GM18951 (cell line): ENCODE data around the gene SLC35G1.

Experiments used
- POLR2A ChIP-seq: IDR thresholded peaks from 4 replicates; pipeline ENCODE4 v1.6.1; 2011; ENCODE audit warnings: mild to moderate bottlenecking; ENCODE audit not compliant: insufficient read length, insufficient read depth; ENCODE audit errors: extremely low read depth
- in situ Hi-C: fragments of 300-500 bp; cut with MboI; formaldehyde crosslinking; loops from one replicate; pipeline ENCODE4 v1.12.0; 2022; ENCODE audit warnings: low sequenced_read_pairs, mixed read lengths, inconsistent platforms; ENCODE audit not compliant: unreplicated experiment

Gene SLC35G1

GRCh38 chr10:93893646-93894515 lies at the start of gene SLC35G1:
SLC35G1 (plus strand) TSS chr10:93893978; CDS start chr10:93894034, 56 bp downstream.
- in situ Hi-C loops = no loop called here
- peak; percentile 98 for TF ChIP-seq POLR2A

- TF ChIP-seq POLR2A = no peak
- in situ Hi-C loops = no loop called here
Observed at GRCh38 chr10:93844979-93845626, 48.7 kb upstream of the SLC35G1 start.

- in situ Hi-C loops = no loop called here
Observed at GRCh38 chr10:93849593-93849992, 44.2 kb upstream of the SLC35G1 start.

GRCh38 chr10:93850031-93851015 lies 43.5 kb upstream of the SLC35G1 start:
- in situ Hi-C loops = no loop called here
- no peak for TF ChIP-seq POLR2A

More at GRCh38 chr10:93849593-93849992, 44.2 kb upstream of the SLC35G1 start:
- no peak for TF ChIP-seq POLR2A

GRCh38 chr10:93851169-93851568 lies 42.6 kb upstream of the SLC35G1 start:
- in situ Hi-C loops = no loop called here
- TF ChIP-seq POLR2A = no peak

- TF ChIP-seq POLR2A = no peak
- in situ Hi-C loops = no loop called here
Observed at GRCh38 chr10:93852476-93853095, 41.2 kb upstream of the SLC35G1 start.

GRCh38 chr10:93854975-93855374 lies 38.8 kb upstream of the SLC35G1 start:
- in situ Hi-C loops = no loop called here
- no peak for TF ChIP-seq POLR2A

- in situ Hi-C loops = no loop called here
- no peak for TF ChIP-seq POLR2A
Observed at GRCh38 chr10:93856349-93857145, 37.2 kb upstream of the SLC35G1 start.

- no peak for TF ChIP-seq POLR2A
- in situ Hi-C loops = no loop called here
Observed at GRCh38 chr10:93859049-93859655, 34.6 kb upstream of the SLC35G1 start.

- TF ChIP-seq POLR2A = no peak
- in situ Hi-C loops = no loop called here
Observed at GRCh38 chr10:93861825-93862224, 32.0 kb upstream of the SLC35G1 start.

- TF ChIP-seq POLR2A = no peak
- in situ Hi-C loops = no loop called here
Observed at GRCh38 chr10:93865794-93866425, 27.9 kb upstream of the SLC35G1 start.
